GM18498 (cell line): Measurements from ENCODE around the gene TNFRSF14.
"Not testable (repeated sequence)": the region's sequence is repeated elsewhere in the genome, so short reads cannot be mapped to it uniquely, and the experiment has no call there.

Experiments
- ATAC-seq: cut with Tn5 transposase; IDR thresholded peaks from one replicate; pipeline ENCODE4 v1.9.1; 2021; ENCODE audit warnings: mild to moderate bottlenecking, moderate library complexity; ENCODE audit not compliant: unreplicated experiment

TNFRSF14 gene

DNA sequence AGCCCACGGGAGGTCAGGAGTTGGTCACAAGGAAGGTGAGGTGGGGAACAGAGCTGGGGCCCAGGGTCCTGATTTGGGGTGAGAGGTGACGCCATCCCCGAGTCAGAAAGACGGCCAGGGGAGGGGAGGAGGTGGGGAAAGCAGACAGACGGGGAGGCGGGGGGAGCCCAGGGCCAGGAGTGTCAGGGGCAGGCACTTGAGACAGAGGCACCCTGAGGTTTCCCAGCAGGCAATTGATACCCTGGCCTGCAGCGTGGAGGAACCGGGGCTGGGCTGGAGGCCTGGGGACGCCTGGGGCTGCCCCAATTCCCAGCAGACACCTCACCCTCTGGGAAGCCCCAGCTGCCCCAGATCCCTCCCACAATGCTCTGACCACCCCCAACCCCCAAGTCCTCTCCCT lies 3.1 kb upstream of the TNFRSF14 start:
- not testable (repeated sequence) for ATAC-seq

DNA sequence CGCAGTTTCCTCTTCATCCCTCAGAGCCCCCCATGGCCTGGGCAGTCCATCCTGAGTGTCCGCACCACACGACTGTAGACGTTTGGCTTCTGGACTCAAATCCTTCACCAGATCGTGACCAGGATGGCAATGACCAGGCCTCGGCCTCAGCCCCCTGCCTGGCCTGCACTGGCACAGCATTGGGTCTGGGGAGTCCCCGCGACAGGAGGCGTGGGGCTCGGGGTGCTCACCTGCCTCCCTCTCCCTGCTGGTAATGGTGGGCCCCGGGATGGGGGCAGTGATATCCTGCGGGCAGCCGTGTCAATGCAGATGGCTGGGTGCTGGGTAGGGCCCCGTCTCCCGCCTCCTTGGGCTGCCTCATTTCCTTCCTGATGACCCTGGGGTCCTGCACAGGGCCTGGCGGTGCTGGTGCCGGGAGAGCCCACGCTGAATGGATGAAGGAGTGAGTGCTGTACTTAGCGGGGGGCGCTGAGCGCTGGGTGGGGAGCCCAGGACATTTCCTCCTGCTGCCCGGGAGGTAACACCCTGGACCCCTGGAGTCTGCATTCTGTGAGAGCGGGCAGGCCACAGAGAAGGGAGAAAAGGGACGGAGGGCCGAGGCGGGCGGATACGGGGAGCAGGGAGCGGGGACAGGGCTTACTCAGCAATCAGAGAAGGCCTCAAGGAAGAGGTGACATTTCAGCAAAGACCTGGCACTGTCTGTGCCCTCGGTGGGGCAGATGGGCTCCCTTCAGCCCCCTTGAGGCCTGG lies 2.1 kb upstream of the TNFRSF14 start:
- no peak for ATAC-seq

DNA sequence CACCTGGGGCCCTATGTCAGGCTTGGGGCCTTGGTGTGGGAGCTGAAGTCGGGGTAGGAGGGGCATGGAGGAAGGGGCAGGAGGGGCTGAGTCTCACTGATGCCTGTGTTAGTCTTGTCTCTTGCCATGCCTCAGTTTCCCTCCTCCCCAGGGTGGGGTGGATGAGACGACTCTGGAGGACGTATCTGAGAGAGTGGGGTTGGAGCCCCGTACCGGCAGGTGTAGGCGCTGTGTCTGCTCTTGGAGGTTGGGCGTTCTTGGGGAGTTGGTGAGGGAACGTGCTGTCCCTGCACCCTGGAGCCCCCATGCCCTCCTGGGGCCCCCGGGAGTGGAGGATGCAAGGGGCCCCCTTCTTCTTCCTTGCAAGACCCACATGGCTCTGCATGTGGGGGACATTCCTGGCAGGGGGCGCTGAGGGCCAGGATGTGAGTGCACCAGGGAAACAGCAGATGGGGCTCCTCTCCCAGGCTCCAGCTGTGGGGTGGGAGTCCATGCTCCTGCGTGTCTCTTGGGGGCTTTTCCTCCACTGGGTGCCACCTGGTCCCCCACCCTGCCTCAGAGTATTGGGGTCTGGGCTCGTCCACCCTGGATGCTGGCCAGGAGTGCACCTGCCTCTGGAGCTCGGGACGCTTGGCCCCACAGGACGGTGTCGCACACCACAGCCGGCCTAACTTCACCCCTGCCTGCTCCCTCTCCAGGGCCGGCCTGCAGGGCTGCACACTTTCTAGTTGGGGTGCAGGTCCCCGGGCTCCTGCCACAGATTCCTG lies 1.4 kb upstream of the TNFRSF14 start:
- no peak for ATAC-seq

DNA sequence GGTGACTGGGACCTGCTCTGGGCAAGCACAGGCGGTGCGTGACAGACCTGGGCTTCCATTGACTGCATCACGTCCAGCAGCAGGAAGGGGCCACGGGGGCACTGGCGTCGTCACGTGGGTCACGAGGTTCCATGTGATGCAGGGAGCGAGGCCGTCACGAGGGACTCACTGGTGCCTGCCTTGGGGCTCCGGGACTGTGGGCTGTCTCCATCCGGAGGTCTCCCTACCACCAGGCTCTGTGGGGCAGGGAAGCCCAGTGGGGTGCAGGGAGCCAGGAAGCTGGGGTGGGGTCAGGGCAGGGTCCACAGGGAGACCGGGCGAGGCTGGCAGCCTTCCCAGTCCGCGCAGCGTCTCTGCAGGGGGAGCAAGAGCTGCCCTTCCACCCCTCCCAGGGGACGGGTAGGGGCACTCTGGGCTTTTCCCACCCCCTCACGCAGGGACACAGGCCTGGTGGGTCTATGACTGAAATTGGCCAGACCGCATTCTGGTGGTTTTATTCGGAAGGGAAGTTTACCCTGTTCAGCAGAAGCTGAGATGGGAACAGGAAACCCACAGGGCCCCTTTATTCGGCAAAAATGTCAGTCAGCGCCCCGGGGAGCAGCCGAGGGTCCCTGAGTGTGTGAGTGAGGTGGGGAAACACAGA lies 416 bp upstream of the TNFRSF14 start:
- ATAC-seq, result peak; percentile 35

DNA sequence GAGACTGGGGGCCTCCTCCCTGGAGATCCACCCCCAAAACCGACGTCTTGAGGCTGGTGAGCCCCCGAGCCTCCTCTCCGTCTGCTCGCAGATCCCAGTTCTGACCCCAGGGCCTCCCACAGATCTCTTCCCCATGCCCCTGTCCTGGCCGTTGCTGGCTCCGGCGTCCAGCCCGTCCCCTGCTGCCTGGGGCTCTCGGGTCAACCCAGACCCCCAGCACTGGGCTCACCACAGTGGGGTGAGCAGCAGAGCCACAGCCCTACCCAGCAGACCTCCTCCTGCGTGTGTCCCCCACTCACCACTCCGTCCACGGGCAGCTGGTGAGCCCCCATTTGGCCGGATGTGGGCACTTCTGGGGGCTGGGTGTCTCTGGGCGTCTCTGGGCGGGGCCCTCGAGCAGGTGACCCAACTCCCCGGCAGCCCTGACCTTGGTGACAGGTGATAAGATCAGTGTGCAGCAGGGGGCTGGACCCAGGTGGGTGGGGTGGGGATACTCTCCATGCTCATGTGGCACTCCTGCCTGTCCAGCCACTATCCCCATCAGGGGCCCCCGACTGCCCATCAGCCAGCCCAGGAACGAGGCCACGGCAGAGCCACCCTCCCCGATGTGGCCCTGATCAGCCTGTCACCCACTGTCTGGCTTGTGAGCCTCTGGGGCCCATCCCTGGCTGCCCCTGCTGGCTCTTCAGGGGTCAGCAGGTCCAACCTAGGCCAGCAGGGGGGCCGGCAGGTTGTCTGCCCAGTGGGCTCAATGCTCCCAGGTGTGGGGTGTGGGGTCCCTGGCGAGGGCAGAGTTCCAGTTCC lies 709 bp downstream of the TNFRSF14 start:
- peak; percentile 31 for ATAC-seq

DNA sequence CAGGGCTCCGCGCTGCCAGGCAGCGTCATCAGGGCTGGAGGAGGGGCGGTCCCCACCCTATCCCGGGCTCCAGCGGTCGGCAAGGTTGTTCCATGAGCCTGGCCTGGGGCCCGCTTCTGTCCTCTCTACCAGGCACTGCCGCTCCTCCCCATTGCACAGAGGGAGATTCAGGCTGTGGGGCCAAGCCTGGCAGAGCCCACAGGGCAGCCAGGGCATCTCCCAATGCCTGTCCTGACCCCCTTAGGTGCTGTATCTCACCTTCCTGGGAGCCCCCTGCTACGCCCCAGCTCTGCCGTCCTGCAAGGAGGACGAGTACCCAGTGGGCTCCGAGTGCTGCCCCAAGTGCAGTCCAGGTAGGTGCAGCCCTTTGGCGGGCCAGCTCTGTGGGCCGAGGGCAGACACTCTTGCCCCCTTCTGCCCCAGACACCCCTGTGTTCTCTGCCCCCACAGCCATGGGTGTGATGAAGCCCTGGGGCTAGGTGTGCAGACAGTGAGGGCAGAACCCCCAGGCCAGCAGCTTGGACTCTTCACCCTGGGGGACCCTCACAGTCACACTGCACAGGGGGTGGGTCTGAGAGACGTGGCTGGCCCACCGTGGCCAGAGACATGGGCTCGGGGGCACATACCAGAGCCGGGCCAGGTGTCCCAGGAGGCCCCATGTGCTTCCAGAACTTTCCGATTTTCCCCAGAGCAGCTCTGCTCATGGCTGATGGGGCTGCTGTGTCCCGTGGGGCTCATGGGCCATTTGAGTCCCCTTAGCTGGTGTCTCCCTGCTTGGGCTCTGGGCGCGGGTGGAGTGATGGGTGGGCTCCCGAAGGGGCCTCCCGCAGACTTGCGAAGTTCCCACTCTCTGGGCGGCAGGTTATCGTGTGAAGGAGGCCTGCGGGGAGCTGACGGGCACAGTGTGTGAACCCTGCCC lies 1.6 kb downstream of the TNFRSF14 start:
- no peak for ATAC-seq

DNA sequence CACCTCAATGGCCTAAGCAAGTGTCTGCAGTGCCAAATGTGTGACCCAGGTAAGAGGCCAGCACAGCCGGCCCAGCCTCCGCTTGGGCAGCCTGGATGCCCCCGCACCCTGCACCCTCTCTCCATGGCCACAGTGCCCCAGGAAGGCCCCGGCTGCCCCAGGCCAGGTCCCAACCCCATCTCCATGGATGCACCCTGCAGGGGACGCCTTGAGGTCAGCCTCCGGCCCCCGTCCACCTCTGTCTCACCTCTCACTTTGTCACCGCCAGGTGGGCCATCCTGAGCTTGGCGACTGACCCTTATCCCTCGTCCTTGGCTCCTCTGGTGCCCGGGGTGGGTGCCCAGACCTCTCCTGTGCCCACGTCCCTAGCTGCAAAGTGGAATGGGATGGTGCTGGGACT lies 2.2 kb downstream of the TNFRSF14 start:
- ATAC-seq, result no peak

DNA sequence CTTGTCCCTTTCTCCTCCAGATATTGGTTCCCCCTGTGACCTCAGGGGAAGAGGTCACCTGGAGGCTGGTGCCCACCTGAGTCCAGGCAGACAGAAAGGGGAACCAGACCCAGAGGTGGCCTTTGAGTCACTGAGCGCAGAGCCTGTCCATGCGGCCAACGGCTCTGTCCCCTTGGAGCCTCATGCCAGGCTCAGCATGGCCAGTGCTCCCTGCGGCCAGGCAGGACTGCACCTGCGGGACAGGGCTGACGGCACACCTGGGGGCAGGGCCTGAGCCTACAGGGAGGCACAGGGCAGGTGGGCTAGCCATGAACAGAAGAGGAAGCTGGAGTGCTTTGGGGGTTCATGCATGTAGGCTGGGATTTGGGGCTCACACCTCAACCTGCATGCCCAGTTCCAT lies 2.7 kb downstream of the TNFRSF14 start:
- ATAC-seq, result no peak

DNA sequence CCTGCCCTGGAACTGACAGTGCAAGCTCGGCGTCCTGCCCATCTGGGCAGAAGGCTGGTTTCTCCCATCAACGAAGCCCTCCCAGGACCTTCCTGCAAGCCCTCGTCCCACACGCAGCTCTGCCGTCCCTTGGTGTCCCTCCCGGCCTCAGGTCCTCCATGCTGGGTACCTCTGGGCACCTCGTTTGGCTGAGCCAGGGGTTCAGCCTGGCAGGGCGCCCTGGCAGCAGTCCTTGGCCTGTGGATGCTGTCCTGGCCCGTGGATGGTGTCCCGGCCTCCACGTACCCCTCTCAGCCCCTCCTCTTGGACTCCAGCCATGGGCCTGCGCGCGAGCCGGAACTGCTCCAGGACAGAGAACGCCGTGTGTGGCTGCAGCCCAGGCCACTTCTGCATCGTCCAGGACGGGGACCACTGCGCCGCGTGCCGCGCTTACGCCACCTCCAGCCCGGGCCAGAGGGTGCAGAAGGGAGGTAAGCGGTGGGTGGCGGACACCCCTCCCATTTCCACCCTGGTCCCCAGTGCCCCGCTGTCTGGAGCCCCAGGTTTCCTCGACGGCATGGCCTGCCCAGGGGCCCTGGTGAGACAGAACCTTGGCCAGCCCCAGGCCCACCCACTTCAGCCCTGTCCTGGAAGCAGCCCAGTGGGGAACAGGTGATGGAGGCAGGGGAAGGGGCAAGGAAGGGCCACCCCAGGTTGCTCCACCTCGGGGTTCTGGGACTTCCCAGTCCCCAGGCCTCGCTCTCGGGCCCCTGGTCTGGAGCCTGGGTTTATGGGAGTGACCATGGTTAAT lies 3.5 kb downstream of the TNFRSF14 start:
- ATAC-seq, result no peak

DNA sequence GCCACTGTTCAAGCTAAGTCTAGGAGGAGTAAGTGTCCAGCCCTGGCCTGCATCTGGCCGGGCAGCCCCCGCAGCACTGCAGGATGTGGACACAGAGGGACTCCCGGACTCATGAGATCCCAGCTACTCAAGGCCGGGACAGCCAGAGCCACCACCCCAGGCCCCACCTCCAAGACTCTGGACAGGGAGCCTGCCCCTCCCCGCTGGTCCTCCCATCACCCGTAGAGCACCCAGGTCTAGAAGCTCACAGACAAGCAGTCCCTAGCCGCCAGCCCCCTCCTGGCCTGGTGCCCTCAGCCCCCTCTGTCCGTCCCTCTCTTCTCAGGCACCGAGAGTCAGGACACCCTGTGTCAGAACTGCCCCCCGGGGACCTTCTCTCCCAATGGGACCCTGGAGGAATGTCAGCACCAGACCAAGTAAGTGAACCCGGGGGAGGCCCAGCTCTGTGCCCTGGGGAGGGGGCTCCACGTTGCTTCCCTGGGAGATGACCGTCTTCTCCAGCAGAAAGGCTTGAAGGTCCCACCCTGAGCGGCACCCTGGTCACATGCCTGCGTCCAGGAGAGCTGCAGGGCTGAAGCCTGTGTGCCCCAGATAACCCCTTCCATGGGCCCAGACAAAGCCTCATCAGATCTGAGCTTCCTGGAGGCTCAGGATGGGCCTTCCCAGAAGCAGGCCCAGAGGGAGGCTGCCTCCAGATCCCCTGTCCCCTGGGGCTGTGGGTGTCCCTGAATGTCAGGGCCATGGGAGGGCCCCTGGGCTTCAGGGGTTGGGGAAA lies 4.3 kb downstream of the TNFRSF14 start:
- no peak for ATAC-seq

DNA sequence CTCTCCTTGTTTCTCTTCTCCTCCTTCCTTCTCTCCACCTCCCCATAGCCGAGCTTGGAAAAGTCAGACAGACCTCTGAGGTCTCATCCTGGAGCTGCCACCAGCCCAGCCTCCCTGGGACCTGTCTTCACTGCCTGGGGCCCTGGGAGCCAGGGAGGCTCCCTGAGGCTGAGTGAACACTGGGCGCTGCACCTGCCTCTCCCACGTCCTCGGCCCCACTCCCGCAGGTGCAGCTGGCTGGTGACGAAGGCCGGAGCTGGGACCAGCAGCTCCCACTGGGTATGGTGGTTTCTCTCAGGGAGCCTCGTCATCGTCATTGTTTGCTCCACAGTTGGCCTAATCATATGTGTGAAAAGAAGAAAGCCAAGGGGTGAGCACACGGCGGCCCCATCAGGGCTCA lies 5.3 kb downstream of the TNFRSF14 start:
- no peak for ATAC-seq

DNA sequence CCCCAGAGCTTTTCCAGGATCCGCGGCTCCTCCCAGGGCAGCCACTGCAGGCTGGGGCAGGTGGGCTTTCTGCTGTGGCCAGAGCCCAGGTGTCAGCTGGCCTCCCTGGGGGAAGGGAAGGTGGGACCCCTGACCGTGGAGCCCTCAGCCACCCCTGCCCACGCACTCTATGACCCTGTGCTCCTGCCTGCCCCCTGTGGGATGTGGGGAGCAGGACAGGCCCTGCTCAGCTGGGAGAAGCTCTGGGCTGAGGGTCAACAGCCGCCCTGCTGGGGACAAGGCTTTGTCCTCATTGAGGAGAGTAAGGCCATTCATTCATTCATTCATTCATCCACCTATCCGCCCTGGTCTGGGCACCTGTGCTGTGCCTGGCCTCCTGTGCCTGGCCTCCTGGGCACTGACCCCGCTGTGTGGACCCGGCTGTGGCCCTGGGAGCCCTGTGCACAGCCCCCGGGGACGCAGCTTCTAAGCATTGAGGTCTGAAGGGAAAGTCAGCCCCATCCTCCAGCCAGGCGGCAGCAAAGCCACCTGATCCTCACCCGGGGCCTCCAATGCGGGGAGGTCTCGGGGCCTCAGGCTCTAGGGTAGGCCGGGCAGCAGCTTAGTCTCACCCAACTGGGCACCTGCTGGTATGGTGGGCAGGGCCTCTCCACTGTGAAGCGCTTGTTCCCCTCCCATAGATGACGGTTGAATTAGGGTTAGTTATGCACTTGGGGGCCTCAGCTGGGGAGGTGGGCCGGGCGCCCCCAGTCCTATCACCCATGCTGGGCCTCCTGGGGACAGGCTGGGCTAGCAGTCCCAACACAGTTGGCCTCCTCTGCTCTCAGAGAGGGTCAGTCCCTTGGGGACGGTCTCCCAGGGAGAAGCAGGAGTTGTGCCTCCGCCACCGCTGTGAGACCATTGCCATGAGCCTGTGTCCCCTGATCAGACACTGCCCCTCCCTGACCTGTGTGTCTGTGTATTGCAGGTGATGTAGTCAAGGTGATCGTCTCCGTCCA lies 6.0 kb downstream of the TNFRSF14 start:
- no peak for ATAC-seq

DNA sequence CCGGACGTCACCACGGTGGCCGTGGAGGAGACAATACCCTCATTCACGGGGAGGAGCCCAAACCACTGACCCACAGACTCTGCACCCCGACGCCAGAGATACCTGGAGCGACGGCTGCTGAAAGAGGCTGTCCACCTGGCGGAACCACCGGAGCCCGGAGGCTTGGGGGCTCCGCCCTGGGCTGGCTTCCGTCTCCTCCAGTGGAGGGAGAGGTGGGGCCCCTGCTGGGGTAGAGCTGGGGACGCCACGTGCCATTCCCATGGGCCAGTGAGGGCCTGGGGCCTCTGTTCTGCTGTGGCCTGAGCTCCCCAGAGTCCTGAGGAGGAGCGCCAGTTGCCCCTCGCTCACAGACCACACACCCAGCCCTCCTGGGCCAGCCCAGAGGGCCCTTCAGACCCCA lies 7.0 kb downstream of the TNFRSF14 start:
- ATAC-seq, result no peak

DNA sequence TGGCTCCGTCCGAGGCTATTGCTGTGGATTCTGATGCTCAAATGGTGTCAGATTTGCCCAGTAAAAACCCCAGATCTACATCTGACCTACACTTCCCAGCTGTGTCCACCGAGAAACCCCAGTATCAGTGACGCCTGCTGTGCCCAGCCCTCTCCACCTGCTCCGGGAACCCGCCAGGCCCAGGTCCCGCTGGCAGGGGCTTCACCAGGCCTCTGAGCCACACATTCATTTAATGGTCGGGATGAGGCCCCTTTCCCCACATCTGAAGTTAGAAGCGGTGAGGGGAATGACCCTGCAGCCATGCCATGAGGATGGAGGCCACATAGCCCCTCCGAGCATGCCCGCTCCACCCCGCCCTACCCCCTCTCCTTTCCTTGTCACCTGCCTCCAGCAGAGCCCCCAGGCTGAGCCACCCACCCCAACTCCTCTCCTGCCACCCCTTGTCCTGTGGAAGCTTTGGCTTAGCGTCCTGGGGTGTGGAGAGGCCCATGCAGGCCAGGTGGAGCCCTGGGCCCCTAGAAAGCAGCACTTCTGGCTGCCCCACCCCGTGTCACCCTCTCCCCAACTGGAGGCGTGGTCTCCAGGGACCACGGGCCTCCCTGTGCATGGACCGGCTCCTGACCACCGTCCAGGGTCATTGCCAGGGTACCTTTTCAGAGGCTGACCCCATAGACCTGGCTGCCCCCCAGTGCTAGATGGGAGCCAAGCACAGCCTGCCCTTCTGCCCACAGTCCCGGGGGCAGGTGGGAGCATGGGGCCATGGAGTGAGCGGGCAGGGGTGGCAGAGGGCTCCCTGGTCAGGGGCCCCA lies 8.0 kb downstream of the TNFRSF14 start:
- no peak for ATAC-seq

DNA sequence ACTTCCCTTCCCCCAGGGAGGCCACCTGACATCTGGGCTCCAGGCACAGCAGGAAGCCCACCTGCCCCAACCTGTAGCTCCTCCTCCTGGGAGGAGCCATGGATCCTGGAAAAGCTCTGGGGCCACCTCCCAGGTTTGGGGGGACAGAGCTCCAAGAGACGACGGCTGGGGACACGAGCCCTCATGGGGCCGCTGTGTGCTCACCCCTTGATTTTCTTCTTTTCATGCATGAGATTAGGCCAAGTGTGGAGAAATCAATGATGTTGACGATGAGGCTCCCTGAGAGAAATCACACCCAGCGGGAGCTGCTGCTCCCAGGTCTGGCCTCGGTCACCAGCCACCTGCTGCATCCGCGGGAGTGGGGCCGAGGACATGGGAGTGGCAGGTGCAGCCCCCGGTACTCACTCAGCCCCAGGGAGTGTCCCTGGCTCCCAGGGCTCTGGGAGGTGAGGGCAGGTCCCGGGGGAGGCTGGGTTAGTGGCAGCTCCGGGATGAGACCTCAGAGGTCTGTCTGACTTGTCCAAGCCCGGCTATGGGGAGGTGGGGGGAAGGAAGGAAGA lies 8.7 kb downstream of the TNFRSF14 start:
- ATAC-seq, result no peak
